Cardiac atrium fibroblast (primary cell): ENCODE results near the gene DNAJC18. TPM values are rescaled to one million over a fixed set of nuclear protein-coding genes. Genes with fewer than 3 reads are reported as not detected.

Experiments used
- total RNA-seq: library from RNA; depleted of rRNA; stranded (reverse); fragments of >200 nt; gene quantifications from 2 replicates; pipeline ENCODE4 v1.2.3, GENCODE V29; 2015

DNAJC18 gene
- 2.3 and 7.8 TPM in 2 replicates for total RNA-seq

GRCh38 chr5:139439013-139439903 lies at the start of gene DNAJC18:
Gene DNAJC18 (minus strand): TSS chr5:139439525. CDS start chr5:139439445, 80 bp downstream.

GRCh38 chr5:139482050-139482889 lies 42.9 kb upstream of the DNAJC18 start, which contains the start of gene STING1:
Gene STING1 (minus strand): TSS chr5:139482758. CDS start chr5:139481704, 1,054 bp downstream.

GRCh38 chr5:139470821-139471300 lies 31.5 kb upstream of the DNAJC18 start, which contains the start of gene SMIM33:
Gene SMIM33 (plus strand): TSS chr5:139471004. CDS start chr5:139471122, 118 bp downstream.

GRCh38 chr5:139462586-139463276 lies 23.4 kb upstream of the DNAJC18 start, which contains the start of gene ECSCR:
Gene ECSCR (minus strand): TSS chr5:139462743. CDS start chr5:139462670, 73 bp downstream.

GRCh38 chr5:139403787-139404483 lies 35.4 kb downstream of the DNAJC18 start, which contains the start of gene SPATA24:
Gene SPATA24 (minus strand): TSS chr5:139404089. CDS start chr5:139404060, 29 bp downstream.

GRCh38 chr5:139394654-139395566 lies 44.4 kb downstream of the DNAJC18 start, which contains the start of gene PROB1:
Gene PROB1 (minus strand): TSS chr5:139395104. CDS start chr5:139395081, 23 bp downstream.

GRCh38 chr5:139389701-139390638 lies 49.4 kb downstream of the DNAJC18 start, which contains the start of gene MZB1:
Gene MZB1 (minus strand): TSS chr5:139389913. CDS start chr5:139389856, 57 bp downstream.

GRCh38 chr5:139383275-139383992 lies 55.9 kb downstream of the DNAJC18 start, which contains the start of gene SLC23A1:
Gene SLC23A1 (minus strand): TSS chr5:139383297. CDS start chr5:139383253, 44 bp downstream.

Other genes with a start within 250 kb of the DNAJC18 start
- 65.5 and 71.4 TPM in 2 replicates for gene SIL1, start 241.2 kb downstream of the DNAJC18 start, total RNA-seq
- gene MATR3, start 145.8 kb downstream of the DNAJC18 start, total RNA-seq = 129 and 153 TPM in 2 replicates
- gene PAIP2, start 97.7 kb downstream of the DNAJC18 start, total RNA-seq = 73.2 and 90.1 TPM in 2 replicates
- gene SLC23A1, start 56.2 kb downstream of the DNAJC18 start, total RNA-seq = not detected in 2 replicates
- 0.36 TPM in 1 of 2 replicates, not detected in the other for gene MZB1, start 49.6 kb downstream of the DNAJC18 start, total RNA-seq
- 1.5 and 2.5 TPM in 2 replicates for gene PROB1, start 44.4 kb downstream of the DNAJC18 start, total RNA-seq
- gene SPATA24, start 35.4 kb downstream of the DNAJC18 start, total RNA-seq = 1.8 and 6.8 TPM in 2 replicates
- 25.4 and 28.2 TPM in 2 replicates for gene ECSCR, start 23.2 kb upstream of the DNAJC18 start, total RNA-seq
- gene SMIM33, start 31.5 kb upstream of the DNAJC18 start, total RNA-seq = not detected in 2 replicates
- gene STING1, start 43.2 kb upstream of the DNAJC18 start, total RNA-seq = 69.3 and 76.2 TPM in 2 replicates
- gene UBE2D2, start 121.8 kb upstream of the DNAJC18 start, total RNA-seq = 53.3 and 76.8 TPM in 2 replicates
- gene CXXC5, start 208.8 kb upstream of the DNAJC18 start, total RNA-seq = 31.1 and 58.2 TPM in 2 replicates